HepG2 (cell line): ENCODE measurements around the gene SNRPF.

Source experiments
- CTCF ChIP-seq: sonication (generic); formaldehyde crosslinking; IDR thresholded peaks from 2 replicates; pipeline ENCODE4 v1.5.0; 2020; ENCODE audit warnings: mild to moderate bottlenecking, missing genetic modification reagents, moderate library complexity
- ELF4 ChIP-seq: sonication (generic); formaldehyde crosslinking; IDR thresholded peaks from 2 replicates; pipeline ENCODE4 v1.5.0; 2020; ENCODE audit warnings: missing genetic modification reagents, mild to moderate bottlenecking, moderate library complexity, borderline replicate concordance
- GATA4 ChIP-seq: sonication (generic); IDR thresholded peaks from 2 replicates; pipeline ENCODE4 v1.6.1; 2016; ENCODE audit warnings: antibody characterized with exemption, low read depth, borderline replicate concordance
- HDAC6 ChIP-seq: fragments of 200-600 bp; sonication (generic); IDR thresholded peaks from 2 replicates; pipeline ENCODE4 v1.7.0; 2017; ENCODE audit warnings: mild to moderate bottlenecking, antibody characterized with exemption, low read length, low read depth
- LRRFIP1 ChIP-seq: sonication (generic); formaldehyde crosslinking; conservative IDR thresholded peaks from 2 replicates; pipeline ENCODE4 v1.4.0; 2020; ENCODE audit warnings: missing genetic modification reagents
- NR3C1 ChIP-seq: sonication (generic); formaldehyde crosslinking; IDR thresholded peaks from 2 replicates; pipeline ENCODE4 v1.4.0; 2020; ENCODE audit warnings: missing genetic modification reagents
- POLR2AphosphoS5 ChIP-seq: IDR thresholded peaks from 2 replicates; pipeline ENCODE4 v1.6.1; 2012; ENCODE audit warnings: low read depth, low read length
- TAF1 ChIP-seq: sonication (generic); formaldehyde crosslinking; IDR thresholded peaks from 2 replicates; pipeline ENCODE4 v1.4.0; 2020; ENCODE audit warnings: missing genetic modification reagents
- ZNF121 ChIP-seq: sonication (generic); formaldehyde crosslinking; IDR thresholded peaks from 2 replicates; pipeline ENCODE4 v1.5.0; 2020; ENCODE audit warnings: mild to moderate bottlenecking, missing genetic modification reagents
- ZNF362 ChIP-seq: sonication (generic); formaldehyde crosslinking; IDR thresholded peaks from 2 replicates; pipeline ENCODE4 v1.4.0; 2020; ENCODE audit warnings: missing genetic modification reagents, mild to moderate bottlenecking, borderline replicate concordance
- ZNF460 ChIP-seq: sonication (generic); formaldehyde crosslinking; IDR thresholded peaks from 2 replicates; pipeline ENCODE4 v1.5.1; 2020; ENCODE audit warnings: missing genetic modification reagents, mild to moderate bottlenecking, borderline replicate concordance

GRCh38 chr12:95874452-95874851, 15.7 kb downstream of the SNRPF start:
- no peak for TF ChIP-seq GATA4
- TF ChIP-seq ZNF362, result no peak
- TF ChIP-seq HDAC6, result no peak
- no peak for TF ChIP-seq CTCF (CRISPR knock-in tag)
- no peak for TF ChIP-seq NR3C1 (CRISPR knock-in tag)
- TF ChIP-seq ZNF121, result no peak
- TF ChIP-seq POLR2AphosphoS5, result no peak
- TF ChIP-seq LRRFIP1 (CRISPR knock-in tag), result no peak
- TF ChIP-seq ELF4, result no peak
- TF ChIP-seq TAF1 (CRISPR knock-in tag), result no peak
- no peak for TF ChIP-seq ZNF460 (CRISPR knock-in tag)
